Measurements from ENCODE around the gene UBL7.
A peak's percentile ranks its signal among the peaks of the same experiment; 100 is the strongest.
"Not testable (repeated sequence)": the region's sequence is repeated elsewhere in the genome, so short reads cannot be mapped to it uniquely, and the experiment has no call there.

UBL7 gene

GRCh38 chr15:74466570-74466969 is 5.6 kb upstream of the UBL7 start:
- no peak for TF ChIP-seq Cebpa-rat (IDR thresholded peaks at IDR 0.05)
- Histone ChIP-seq H3K36me3 (peaks cover 43% of the 10 kb centered on the region), H3K9me3 (no peaks in the 10 kb centered on the region), H4K20me1 (no peaks in the 10 kb centered on the region), H3K4me2 (no peak overlapping the region), H3K4me1 (peaks cover 30% of the 10 kb centered on the region), H3K27me3 (no peaks in the 10 kb centered on the region), H3K27ac (no peak overlapping the region), H3K9ac (no peak overlapping the region), H3K4me3 (no peak overlapping the region)

GRCh38 chr15:74464897-74465296 is 3.9 kb upstream of the UBL7 start:
- Histone ChIP-seq H3K27ac (no peak overlapping the region), H3K27me3 (no peaks in the 10 kb centered on the region), H3K9ac (no peak overlapping the region), H3K4me3 (no peak overlapping the region), H4K20me1 (no peaks in the 10 kb centered on the region), H3K36me3 (peaks cover 32% of the 10 kb centered on the region), H3K4me2 (no peak overlapping the region), H3K9me3 (no peaks in the 10 kb centered on the region), H3K4me1 (peaks cover 37% of the 10 kb centered on the region)
- no peak for TF ChIP-seq Cebpa-rat (IDR thresholded peaks at IDR 0.05)

DNA sequence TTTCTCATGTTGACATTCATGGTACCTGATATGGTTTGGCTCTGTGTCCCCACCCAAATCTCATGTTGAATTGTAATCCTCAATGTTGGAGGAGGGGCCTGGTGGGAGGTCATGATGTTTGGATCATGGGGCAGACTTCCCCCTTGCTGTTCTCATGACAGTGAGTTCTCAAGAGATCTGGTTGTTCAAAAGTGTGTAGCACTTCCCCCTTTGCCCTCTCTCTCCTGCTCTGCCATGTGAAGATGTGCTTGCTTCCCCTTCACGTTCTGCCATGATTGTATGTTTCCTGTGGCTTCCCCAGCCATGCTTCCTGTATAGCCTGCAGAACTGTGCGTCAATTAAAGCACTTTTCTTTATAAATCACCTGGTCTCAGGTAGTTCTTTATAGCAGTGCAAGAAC is 3.3 kb upstream of the UBL7 start:
- no peak overlapping the region for H3K27ac ChIP-seq
- H3K4me3 ChIP-seq, result no peak overlapping the region
- no peaks in the 10 kb centered on the region for H3K9me3 ChIP-seq
- peaks cover 40% of the 10 kb centered on the region for H3K4me1 ChIP-seq
- H3K27me3 ChIP-seq, result no peaks in the 10 kb centered on the region
- H3K36me3 ChIP-seq, result peaks cover 26% of the 10 kb centered on the region
- no peak for TF ChIP-seq Cebpa-rat (IDR thresholded peaks at IDR 0.05)
- no peaks in the 10 kb centered on the region for H4K20me1 ChIP-seq
- H3K9ac ChIP-seq, result no peak overlapping the region
- peak overlapping the region; percentile 17 for H3K4me2 ChIP-seq

- Histone ChIP-seq H3K9ac (no peak overlapping the region), H3K27ac (no peak overlapping the region), H3K27me3 (no peaks in the 10 kb centered on the region), H3K36me3 (peaks cover 23% of the 10 kb centered on the region; the same call in 1 of the 2 replicates), H3K4me3 (no peak overlapping the region), H3K4me1 (peaks cover 40% of the 10 kb centered on the region), H3K9me3 (no peaks in the 10 kb centered on the region), H4K20me1 (no peaks in the 10 kb centered on the region), H3K4me2 (peak overlapping the region; percentile 7; the same call in 1 of the 2 replicates)
- no peak for TF ChIP-seq Cebpa-rat (IDR thresholded peaks at IDR 0.05)
Observed at GRCh38 chr15:74463634-74464033, 2.7 kb upstream of the UBL7 start.

DNA sequence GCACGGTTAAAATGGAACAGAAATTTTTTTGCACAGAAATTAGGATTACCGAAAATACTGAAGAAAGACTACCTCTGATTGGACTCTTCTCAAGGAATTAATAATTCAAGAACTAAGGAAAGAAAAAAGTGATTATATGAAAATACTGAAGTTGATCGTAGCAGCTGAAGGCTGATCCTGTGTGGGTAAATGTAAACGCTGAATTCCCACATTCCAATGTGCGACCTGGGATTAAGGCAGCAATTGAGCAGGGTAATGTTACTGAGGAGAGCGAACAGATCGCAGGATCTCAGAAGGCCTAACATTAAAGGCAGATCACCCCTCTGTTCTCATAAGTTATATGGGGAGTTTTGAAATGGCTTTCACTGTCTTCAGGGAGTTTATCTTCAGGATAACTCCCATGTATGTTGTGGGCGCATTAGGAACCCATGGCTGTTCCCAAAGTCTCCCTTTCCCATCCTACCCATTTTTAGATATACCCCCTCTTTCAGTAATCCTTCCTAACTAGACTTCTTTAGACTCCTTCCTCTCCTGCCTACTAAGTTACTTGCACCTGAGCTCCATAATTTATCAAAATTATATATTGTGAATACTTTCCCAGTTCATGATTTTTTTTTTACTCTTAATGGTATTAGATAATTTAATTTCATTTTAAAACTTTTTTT is 1.0 kb upstream of the UBL7 start:
- H3K27me3 ChIP-seq, result no peaks in the 10 kb centered on the region
- H3K4me2 ChIP-seq, result peak overlapping the region; percentile 85
- peak overlapping the region; percentile 73; the same call in 1 of the 2 replicates for H3K27ac ChIP-seq
- H3K9ac ChIP-seq, result peak overlapping the region; percentile 80
- peaks cover 40% of the 10 kb centered on the region for H3K4me1 ChIP-seq
- peak overlapping the region; percentile 94 for H3K4me3 ChIP-seq
- peaks cover 30% of the 10 kb centered on the region for H3K36me3 ChIP-seq
- no peak for TF ChIP-seq Cebpa-rat (IDR thresholded peaks at IDR 0.05)
- no peaks in the 10 kb centered on the region for H3K9me3 ChIP-seq
- H4K20me1 ChIP-seq, result no peaks in the 10 kb centered on the region

GRCh38 chr15:74460298-74460697 is 662 bp downstream of the UBL7 start:
- TF ChIP-seq Cebpa-rat (IDR thresholded peaks at IDR 0.05), result no peak
- no peaks in the 10 kb centered on the region for H3K9me3 ChIP-seq
- no peaks in the 10 kb centered on the region for H3K27me3 ChIP-seq
- H3K36me3 ChIP-seq, result peaks cover 32% of the 10 kb centered on the region
- H3K4me3 ChIP-seq, result peak overlapping the region; percentile 94
- peak overlapping the region; percentile 80 for H3K9ac ChIP-seq
- H4K20me1 ChIP-seq, result no peaks in the 10 kb centered on the region
- H3K4me2 ChIP-seq, result peak overlapping the region; percentile 85
- H3K27ac ChIP-seq, result peak overlapping the region; percentile 73
- H3K4me1 ChIP-seq, result peaks cover 40% of the 10 kb centered on the region

- Histone ChIP-seq H3K4me2 (peak overlapping the region; percentile 85), H3K36me3 (peaks cover 34% of the 10 kb centered on the region), H3K4me3 (peak overlapping the region; percentile 94; the same call in 1 of the 2 replicates), H3K4me1 (peaks cover 39% of the 10 kb centered on the region)
- H3K9me3 ChIP-seq, H4K20me1 ChIP-seq, H3K9ac ChIP-seq, H3K27me3 ChIP-seq, H3K27ac ChIP-seq: not testable (repeated sequence)
Observed at GRCh38 chr15:74459798-74460197, 1.2 kb downstream of the UBL7 start.

GRCh38 chr15:74458473-74458872 is 2.5 kb downstream of the UBL7 start:
- no peaks in the 10 kb centered on the region for H4K20me1 ChIP-seq
- H3K4me3 ChIP-seq, result no peak overlapping the region
- peaks cover 47% of the 10 kb centered on the region for H3K36me3 ChIP-seq
- no peaks in the 10 kb centered on the region for H3K27me3 ChIP-seq
- H3K4me1 ChIP-seq, result peaks cover 34% of the 10 kb centered on the region
- no peaks in the 10 kb centered on the region for H3K9me3 ChIP-seq
- no peak overlapping the region for H3K9ac ChIP-seq
- no peak overlapping the region for H3K27ac ChIP-seq
- TF ChIP-seq Cebpa-rat (IDR thresholded peaks at IDR 0.05), result no peak
- H3K4me2 ChIP-seq, result no peak overlapping the region

- not testable (repeated sequence) for H3K9me3 ChIP-seq, H3K4me2 ChIP-seq, H3K27ac ChIP-seq, H3K4me3 ChIP-seq, H3K27me3 ChIP-seq, H3K9ac ChIP-seq, H4K20me1 ChIP-seq
- H3K4me1 ChIP-seq, result peaks cover 24% of the 10 kb centered on the region
- peaks cover 61% of the 10 kb centered on the region for H3K36me3 ChIP-seq
Observed at GRCh38 chr15:74457036-74457435, 3.9 kb downstream of the UBL7 start.

- no peaks in the 10 kb centered on the region for H3K27me3 ChIP-seq
- H3K4me2 ChIP-seq, result no peak overlapping the region
- no peak overlapping the region for H3K4me3 ChIP-seq
- peaks cover 82% of the 10 kb centered on the region for H3K36me3 ChIP-seq
- H3K27ac ChIP-seq, result no peak overlapping the region
- TF ChIP-seq Cebpa-rat (IDR thresholded peaks at IDR 0.05), result no peak
- H4K20me1 ChIP-seq, result no peaks in the 10 kb centered on the region
- no peaks in the 10 kb centered on the region for H3K9me3 ChIP-seq
- H3K4me1 ChIP-seq, result peaks cover 15% of the 10 kb centered on the region
- no peak overlapping the region for H3K9ac ChIP-seq
Observed at GRCh38 chr15:74454764-74455500, 6.0 kb downstream of the UBL7 start.
